ENCODE data around the gene COA8.
A peak's percentile ranks its signal among the peaks of the same experiment; 100 is the strongest.

The COA8 gene

DNA sequence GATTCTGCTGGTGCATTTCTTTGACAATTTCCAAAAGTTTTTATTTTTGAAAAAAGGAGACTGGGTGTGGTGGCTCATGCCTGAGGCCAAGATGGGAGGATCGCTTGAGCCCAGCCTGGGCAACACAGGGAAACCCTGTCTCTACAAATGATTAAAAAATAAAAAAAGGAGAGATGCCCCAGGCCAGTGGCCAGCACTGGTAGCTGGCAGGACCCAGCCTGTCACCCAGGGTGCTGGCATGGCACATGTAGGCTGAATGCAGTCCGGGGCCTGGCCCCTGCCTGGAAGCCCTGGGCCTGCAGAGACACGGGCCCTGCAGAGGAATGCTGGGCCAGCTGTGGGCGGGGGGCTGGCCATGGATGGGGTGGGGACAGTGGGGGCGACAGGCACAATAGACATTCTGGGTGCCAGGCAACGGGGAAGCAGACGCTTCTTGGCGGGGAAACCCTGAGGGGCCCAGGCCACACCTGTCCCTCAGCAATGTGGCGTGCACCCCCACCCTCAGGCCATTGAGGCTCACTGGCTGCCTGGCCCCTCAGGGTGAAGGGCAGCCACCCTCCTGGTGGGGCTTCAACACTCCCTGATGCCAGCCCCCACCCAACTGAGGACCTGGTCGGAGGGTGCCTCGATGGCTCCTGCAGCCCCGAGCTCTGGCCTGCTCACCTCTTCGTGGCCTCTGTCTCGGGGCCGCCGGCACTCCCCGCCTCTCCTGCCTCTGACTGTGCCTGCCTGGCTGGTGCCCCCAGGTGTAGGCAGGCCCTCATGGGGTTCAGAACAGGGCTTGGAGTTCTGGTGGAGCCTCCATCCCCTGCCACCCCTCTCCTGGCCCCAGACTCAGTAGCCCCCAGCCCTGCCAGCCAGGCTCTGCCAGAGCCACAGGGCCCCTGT is 21.7 kb upstream of the COA8 start:
- no peaks in the 10 kb centered on the region for H3K79me2 ChIP-seq (ENCODE audit: control insufficient read depth, insufficient read depth, low read length, unreplicated experiment)
- H3K36me3 ChIP-seq (ENCODE audit: insufficient read depth, low read length): no peaks in the 10 kb centered on the region
- H3K27me3 ChIP-seq (ENCODE audit: insufficient read depth, low read length): no peaks in the 10 kb centered on the region
- H3K4me3 ChIP-seq (ENCODE audit: low read depth, low read length): peak overlapping the region; percentile 50; the same call in 1 of the 2 replicates
- H3K27ac ChIP-seq (ENCODE audit: low read depth, low read length): peak overlapping the region; percentile 65
- peak overlapping the region; percentile 41 for H2AFZ ChIP-seq (ENCODE audit: low read length, unreplicated experiment)
- H3K4me1 ChIP-seq (ENCODE audit: control insufficient read depth, insufficient read depth, low read length, unreplicated experiment): peaks cover 39% of the 10 kb centered on the region

DNA sequence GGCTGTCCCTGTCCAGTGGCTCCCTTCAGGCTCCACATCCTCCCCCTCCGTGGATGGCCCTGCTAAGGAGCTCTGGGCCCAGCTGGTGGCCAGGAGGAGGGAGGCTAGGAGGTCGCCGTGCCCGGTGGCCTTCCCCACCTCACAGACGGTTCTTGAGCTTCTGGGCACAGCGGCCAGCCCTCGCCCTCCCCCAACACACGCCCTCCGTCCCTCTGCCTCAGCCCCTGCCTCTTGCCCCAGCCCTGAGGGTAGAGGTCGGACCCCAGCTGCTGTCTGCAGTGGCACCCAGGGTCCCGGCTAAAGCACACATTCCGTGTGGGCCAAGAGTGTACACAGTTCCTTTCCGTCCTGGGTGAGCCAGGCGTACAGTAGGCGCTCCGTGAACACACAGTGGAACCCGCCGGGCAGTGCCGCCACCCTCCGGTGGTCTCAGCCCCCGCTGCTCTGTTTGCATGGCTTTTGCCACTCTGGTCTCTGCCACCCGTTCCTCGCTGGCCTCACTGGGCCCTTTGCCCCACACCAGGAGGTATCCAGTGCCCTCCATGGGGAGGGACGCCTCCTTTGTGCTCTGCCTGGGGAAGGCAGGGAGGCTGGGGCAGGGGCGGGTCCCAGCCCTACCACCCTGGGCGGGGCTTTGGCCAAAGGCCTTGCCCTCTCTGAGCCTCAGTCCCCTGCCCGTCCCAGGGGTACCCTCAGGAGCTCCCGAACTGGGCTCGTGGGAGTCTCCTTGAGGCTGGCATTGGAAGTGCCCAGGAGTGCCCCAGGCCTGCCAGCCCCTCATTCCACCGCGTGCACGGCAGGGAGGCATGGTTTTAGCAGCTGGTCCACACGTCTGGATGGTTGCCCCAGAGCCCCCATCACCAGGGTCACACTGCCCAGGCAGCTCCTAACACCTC is 20.8 kb upstream of the COA8 start:
- H2AFZ ChIP-seq (ENCODE audit: low read length, unreplicated experiment): no peak overlapping the region
- no peaks in the 10 kb centered on the region for H3K27me3 ChIP-seq (ENCODE audit: insufficient read depth, low read length)
- no peaks in the 10 kb centered on the region for H3K79me2 ChIP-seq (ENCODE audit: control insufficient read depth, insufficient read depth, low read length, unreplicated experiment)
- H3K36me3 ChIP-seq (ENCODE audit: insufficient read depth, low read length): no peaks in the 10 kb centered on the region
- H3K4me1 ChIP-seq (ENCODE audit: control insufficient read depth, insufficient read depth, low read length, unreplicated experiment): peaks cover 39% of the 10 kb centered on the region
- H3K4me3 ChIP-seq (ENCODE audit: low read depth, low read length): no peak overlapping the region
- peak overlapping the region; percentile 65; the same call in 1 of the 2 replicates for H3K27ac ChIP-seq (ENCODE audit: low read depth, low read length)

DNA sequence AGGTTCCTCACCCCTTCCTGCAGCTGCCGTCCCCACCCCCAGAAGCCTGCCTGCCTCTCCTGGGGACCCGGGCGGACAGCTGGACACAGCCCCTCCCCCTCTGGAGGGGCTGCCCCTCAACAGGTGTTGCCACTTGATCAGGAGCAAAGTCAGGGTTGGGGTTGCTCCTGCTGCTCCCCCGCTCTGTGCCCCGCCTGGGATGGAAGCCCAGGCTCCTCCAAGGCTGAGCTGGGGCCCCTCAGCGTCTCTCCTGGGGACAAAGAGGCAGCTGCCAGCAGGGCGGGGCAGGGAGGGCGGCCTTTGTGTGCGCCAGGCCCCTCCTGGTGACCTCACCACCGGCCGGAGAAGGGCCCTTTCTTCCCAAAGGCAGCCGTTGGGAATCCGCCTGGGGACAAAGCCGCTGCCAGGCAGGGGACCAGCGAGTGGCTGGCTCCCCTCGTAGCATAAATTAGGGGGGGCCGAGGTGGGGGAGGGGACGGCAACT is 20.1 kb upstream of the COA8 start:
- Histone ChIP-seq H3K27ac (ENCODE audit: low read depth, low read length) (no peak overlapping the region), H3K4me1 (ENCODE audit: control insufficient read depth, insufficient read depth, low read length, unreplicated experiment) (peaks cover 34% of the 10 kb centered on the region), H3K4me3 (ENCODE audit: low read depth, low read length) (no peak overlapping the region), H2AFZ (ENCODE audit: low read length, unreplicated experiment) (no peak overlapping the region), H3K36me3 (ENCODE audit: insufficient read depth, low read length) (no peaks in the 10 kb centered on the region), H3K79me2 (ENCODE audit: control insufficient read depth, insufficient read depth, low read length, unreplicated experiment) (no peaks in the 10 kb centered on the region), H3K27me3 (ENCODE audit: insufficient read depth, low read length) (no peaks in the 10 kb centered on the region)

DNA sequence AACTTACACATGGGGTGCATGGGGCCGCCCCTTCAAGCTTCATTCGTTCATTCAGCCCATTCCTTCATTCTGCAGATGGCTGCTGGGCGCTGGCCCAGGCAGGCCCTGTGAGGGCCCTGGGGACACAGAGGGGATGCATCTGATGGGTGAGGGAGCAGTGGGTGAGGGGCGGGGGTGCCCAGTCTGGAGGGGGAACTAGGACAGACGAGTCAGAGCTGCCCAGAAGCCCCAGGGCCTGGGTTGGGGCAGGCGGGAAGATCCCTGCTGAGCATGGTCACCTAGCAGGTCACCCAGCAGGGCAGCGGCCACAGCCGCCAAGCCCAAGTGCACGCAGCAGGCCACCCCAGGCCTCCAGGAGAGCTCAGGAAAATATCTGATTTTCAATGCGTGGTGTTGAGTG is 19.6 kb upstream of the COA8 start:
- no peaks in the 10 kb centered on the region for H3K27me3 ChIP-seq (ENCODE audit: insufficient read depth, low read length)
- H3K36me3 ChIP-seq (ENCODE audit: insufficient read depth, low read length): no peaks in the 10 kb centered on the region
- H3K27ac ChIP-seq (ENCODE audit: low read depth, low read length): no peak overlapping the region
- no peak overlapping the region for H3K4me3 ChIP-seq (ENCODE audit: low read depth, low read length)
- H2AFZ ChIP-seq (ENCODE audit: low read length, unreplicated experiment): no peak overlapping the region
- H3K4me1 ChIP-seq (ENCODE audit: control insufficient read depth, insufficient read depth, low read length, unreplicated experiment): peaks cover 33% of the 10 kb centered on the region
- H3K79me2 ChIP-seq (ENCODE audit: control insufficient read depth, insufficient read depth, low read length, unreplicated experiment): no peaks in the 10 kb centered on the region

DNA sequence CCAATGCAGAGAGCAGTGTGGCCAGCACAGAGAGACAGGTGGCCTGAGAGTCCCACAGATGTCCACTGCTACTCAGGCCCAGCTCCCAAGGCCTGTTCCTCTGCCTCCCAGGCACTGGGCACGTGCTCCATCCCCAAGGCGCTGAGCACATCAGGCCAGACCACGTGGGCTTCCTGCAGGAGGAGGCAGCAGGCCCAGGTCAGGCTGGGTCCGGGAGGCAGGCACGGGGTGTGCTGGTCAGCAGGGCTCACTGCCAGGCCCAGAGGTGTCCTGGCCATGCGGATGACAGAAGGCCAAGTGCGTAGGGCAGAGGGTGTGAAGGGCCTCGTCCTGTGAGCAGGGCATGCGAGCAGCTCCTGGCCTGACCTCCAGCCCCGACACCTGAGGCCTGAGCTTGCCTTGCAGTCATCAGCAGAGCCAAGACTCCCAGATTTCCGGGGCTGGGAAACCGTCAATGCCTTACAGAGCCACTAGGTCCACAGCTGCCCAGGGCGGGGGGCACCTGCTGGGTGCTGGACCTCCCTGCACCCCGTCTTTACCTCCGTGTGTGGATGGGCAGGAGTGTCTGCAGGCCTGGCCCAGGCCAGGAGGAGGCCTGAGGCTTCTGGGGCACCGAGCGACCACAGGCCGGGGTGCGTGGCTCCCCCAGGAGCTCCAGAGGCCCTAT is 18.9 kb upstream of the COA8 start:
- no peaks in the 10 kb centered on the region for H3K79me2 ChIP-seq (ENCODE audit: control insufficient read depth, insufficient read depth, low read length, unreplicated experiment)
- peaks cover 33% of the 10 kb centered on the region for H3K4me1 ChIP-seq (ENCODE audit: control insufficient read depth, insufficient read depth, low read length, unreplicated experiment)
- H3K27ac ChIP-seq (ENCODE audit: low read depth, low read length): no peak overlapping the region
- no peak overlapping the region for H3K4me3 ChIP-seq (ENCODE audit: low read depth, low read length)
- H3K27me3 ChIP-seq (ENCODE audit: insufficient read depth, low read length): no peaks in the 10 kb centered on the region
- H2AFZ ChIP-seq (ENCODE audit: low read length, unreplicated experiment): no peak overlapping the region
- H3K36me3 ChIP-seq (ENCODE audit: insufficient read depth, low read length): no peaks in the 10 kb centered on the region

DNA sequence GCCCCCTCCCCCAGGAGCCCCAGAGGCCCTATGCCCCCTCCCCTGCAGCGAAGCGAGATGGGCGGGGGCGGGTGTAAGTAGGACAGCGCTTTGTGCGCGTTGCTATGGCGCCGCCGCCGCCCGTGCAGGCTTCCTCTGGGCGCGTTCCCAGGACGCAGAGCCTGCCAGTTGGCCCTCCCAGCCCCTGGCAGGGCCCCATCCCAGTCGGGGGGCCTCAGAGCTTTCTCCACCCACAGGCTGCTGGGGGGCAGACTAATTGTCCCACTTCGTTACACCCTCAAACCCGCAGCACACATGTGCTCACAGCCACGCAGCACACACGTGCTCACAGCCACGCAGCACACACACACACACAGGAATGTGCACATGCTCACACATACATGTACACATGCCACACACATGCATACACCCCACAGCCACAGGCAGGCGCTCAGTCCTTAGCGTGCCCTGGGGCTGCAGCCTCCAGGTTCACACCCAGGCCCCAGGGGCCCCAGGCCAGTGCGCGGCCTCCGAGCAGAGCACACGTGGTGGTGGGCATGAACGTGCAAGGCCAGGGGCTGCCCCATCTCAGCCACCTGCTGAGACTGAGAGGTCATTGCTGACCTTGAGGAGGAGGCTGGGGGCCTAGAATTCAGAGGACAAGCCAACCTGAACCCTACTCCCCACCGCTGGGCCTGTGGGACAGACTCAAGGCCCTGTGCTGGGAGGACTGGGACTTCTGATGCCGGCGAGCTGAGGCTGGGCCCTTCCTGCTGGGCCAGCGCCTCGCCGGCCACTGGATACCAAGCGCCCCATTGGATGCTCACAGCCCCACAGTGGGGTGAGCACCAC is 18.2 kb upstream of the COA8 start:
- Histone ChIP-seq H3K4me3 (ENCODE audit: low read depth, low read length) (no peak overlapping the region), H3K4me1 (ENCODE audit: control insufficient read depth, insufficient read depth, low read length, unreplicated experiment) (peaks cover 33% of the 10 kb centered on the region), H3K27ac (ENCODE audit: low read depth, low read length) (no peak overlapping the region)

DNA sequence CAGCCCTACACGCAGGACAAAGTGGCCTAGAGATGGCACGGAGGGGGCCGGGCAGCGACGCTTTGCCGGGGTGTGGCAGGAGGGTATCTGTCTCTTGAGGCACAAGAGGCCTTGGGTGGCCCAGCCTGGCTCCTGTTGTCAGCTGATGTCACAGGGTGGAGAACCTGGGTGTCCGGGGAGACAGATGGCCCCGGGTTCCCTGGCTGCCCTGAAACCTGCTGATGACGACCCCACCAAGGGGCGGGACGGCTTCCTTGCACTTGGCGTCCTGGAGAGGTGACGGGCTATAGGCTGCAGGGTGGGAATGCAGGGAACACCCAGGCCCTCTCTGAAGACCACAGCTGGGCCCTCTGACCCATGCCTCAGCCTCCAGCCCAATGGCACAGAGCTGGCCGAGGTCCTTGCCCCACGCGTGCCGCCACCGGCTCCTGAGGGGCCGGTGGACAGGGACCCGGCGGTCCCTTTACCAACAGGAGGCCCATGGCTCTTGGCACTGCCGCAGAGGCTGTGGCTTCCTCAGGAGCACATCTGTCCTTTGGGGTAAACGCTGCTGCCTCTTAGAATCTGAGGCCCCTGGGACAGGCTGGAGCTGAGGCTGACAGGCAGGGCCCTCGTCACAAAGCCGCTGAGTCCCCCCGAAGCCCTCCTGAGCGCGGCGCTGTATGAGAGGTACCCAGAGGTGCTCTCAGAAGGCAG is 17.4 kb upstream of the COA8 start:
- H3K4me1 ChIP-seq (ENCODE audit: control insufficient read depth, insufficient read depth, low read length, unreplicated experiment): peaks cover 29% of the 10 kb centered on the region
- peaks cover 4% of the 10 kb centered on the region for H3K79me2 ChIP-seq (ENCODE audit: control insufficient read depth, insufficient read depth, low read length, unreplicated experiment)
- H3K36me3 ChIP-seq (ENCODE audit: insufficient read depth, low read length): no peaks in the 10 kb centered on the region
- no peak overlapping the region for H3K4me3 ChIP-seq (ENCODE audit: low read depth, low read length)
- H2AFZ ChIP-seq (ENCODE audit: low read length, unreplicated experiment): no peak overlapping the region
- no peak overlapping the region for H3K27ac ChIP-seq (ENCODE audit: low read depth, low read length)
- H3K27me3 ChIP-seq (ENCODE audit: insufficient read depth, low read length): no peaks in the 10 kb centered on the region

More for the DNA sequence above, 18.2 kb upstream of the COA8 start:
- no peaks in the 10 kb centered on the region for H3K79me2 ChIP-seq (ENCODE audit: control insufficient read depth, insufficient read depth, low read length, unreplicated experiment)
- no peaks in the 10 kb centered on the region for H3K27me3 ChIP-seq (ENCODE audit: insufficient read depth, low read length)
- H2AFZ ChIP-seq (ENCODE audit: low read length, unreplicated experiment): no peak overlapping the region
- no peaks in the 10 kb centered on the region for H3K36me3 ChIP-seq (ENCODE audit: insufficient read depth, low read length)

DNA sequence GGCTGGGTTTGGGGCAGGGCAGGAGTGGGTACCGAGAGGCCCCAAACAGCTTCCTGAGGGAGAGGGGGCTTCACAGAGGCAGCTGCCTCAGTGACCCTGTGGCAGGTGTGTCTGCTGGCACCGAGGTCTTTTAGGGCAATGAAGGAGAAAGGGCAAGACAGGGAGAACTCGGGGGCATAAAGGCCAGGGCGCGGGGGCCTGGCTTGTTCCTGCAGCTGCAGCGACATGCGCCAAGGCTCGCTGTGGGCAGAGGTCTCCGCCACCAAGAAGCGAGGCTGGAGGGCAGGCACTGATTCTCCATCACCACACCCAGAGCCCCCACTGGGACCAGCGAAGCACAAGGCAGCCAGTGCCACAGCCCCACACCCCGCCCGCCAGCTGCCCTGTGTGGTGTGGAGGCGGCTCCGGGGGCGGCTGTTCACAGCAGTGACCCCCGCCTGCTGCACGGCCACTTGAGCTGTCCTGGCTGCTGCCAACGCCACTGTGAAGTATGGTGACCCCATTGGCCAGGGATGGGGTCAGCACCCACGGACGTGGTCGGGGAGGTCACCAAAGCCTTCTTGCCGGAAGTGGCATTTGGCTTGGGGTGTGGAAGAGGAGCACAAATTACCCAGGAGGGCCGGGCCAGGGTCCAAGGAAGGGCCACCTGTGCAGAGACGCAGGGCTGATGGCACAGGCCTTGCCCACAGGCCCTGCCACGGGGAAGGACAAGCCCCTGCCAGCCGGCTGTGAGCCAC is 16.7 kb upstream of the COA8 start:
- peaks cover 29% of the 10 kb centered on the region for H3K4me1 ChIP-seq (ENCODE audit: control insufficient read depth, insufficient read depth, low read length, unreplicated experiment)

More for the DNA sequence above, 16.7 kb upstream of the COA8 start:
- Histone ChIP-seq H3K4me3 (ENCODE audit: low read depth, low read length) (no peak overlapping the region), H3K79me2 (ENCODE audit: control insufficient read depth, insufficient read depth, low read length, unreplicated experiment) (peaks cover 4% of the 10 kb centered on the region), H3K27me3 (ENCODE audit: insufficient read depth, low read length) (no peaks in the 10 kb centered on the region), H3K27ac (ENCODE audit: low read depth, low read length) (no peak overlapping the region), H3K36me3 (ENCODE audit: insufficient read depth, low read length) (no peaks in the 10 kb centered on the region), H2AFZ (ENCODE audit: low read length, unreplicated experiment) (no peak overlapping the region)

All from ACC112 (cell line).